NCI-H146 treated with DMSO at 0.1 percent for 48 hours (cell line): ENCODE measurements around the gene HOXA2.
A peak's percentile ranks its signal among the peaks of the same experiment; 100 is the strongest.

Experiments used
- DNase-seq: peaks from one replicate; lab custom pipeline; 2025; ENCODE audit not compliant: unreplicated experiment; lab: John Stamatoyannopoulos, UW

HOXA2 gene

GRCh38 chr7:27112955-27113949 lies 10.8 kb upstream of the HOXA2 start:
- peak; percentile 8 for DNase-seq

- DNase-seq = no peak
Measured at GRCh38 chr7:27112361-27112760, 9.9 kb upstream of the HOXA2 start.

GRCh38 chr7:27111751-27112277 lies 9.3 kb upstream of the HOXA2 start:
- no peak for DNase-seq

- DNase-seq = no peak
Measured at GRCh38 chr7:27111042-27111750, 8.7 kb upstream of the HOXA2 start.

GRCh38 chr7:27110186-27111031 lies 7.9 kb upstream of the HOXA2 start:
- DNase-seq = no peak

- DNase-seq = no peak
Measured at GRCh38 chr7:27109466-27110185, 7.1 kb upstream of the HOXA2 start.

GRCh38 chr7:27108390-27109127 lies 6.1 kb upstream of the HOXA2 start:
- DNase-seq = no peak

- DNase-seq = no peak
Measured at GRCh38 chr7:27107391-27108381, 5.2 kb upstream of the HOXA2 start.

- DNase-seq = no peak
Measured at GRCh38 chr7:27106901-27107240, 4.4 kb upstream of the HOXA2 start.

GRCh38 chr7:27106181-27106900 lies 3.9 kb upstream of the HOXA2 start:
- no peak for DNase-seq

GRCh38 chr7:27105301-27106031 lies 3.0 kb upstream of the HOXA2 start:
- DNase-seq = no peak

- DNase-seq = no peak
Measured at GRCh38 chr7:27104341-27105058, 2.0 kb upstream of the HOXA2 start.

- no peak for DNase-seq
Measured at GRCh38 chr7:27103489-27104226, 1.2 kb upstream of the HOXA2 start.

GRCh38 chr7:27101957-27102580 lies 414 bp downstream of the HOXA2 start:
- DNase-seq = no peak

GRCh38 chr7:27101171-27101956 lies 1.1 kb downstream of the HOXA2 start:
- no peak for DNase-seq
